SK-N-SH treated with all-trans-retinoic acid at 6 μM for 48 hours (cell line): ENCODE measurements around the gene LRRIQ1.

Experiments
- ATAC-seq: fragments of 200-7000 bp; cut with Tn5 transposase; 3 replicates; pipeline ENCODE4 v1.9.1; 2020; ENCODE audit warnings: mild to moderate bottlenecking, moderate library complexity
- ARNTL ChIP-seq: fragments of 450-650 bp; formaldehyde crosslinking; IDR thresholded peaks from 2 replicates; pipeline ENCODE4 v1.5.0; 2020; ENCODE audit warnings: low read depth, mild to moderate bottlenecking, moderate library complexity, borderline replicate concordance
- BACH2 ChIP-seq: fragments of 250-450 bp; sonication (Bioruptor Pico); IDR thresholded peaks from 2 replicates; pipeline ENCODE4 v1.9.0; 2021; ENCODE audit warnings: mild to moderate bottlenecking, borderline replicate concordance
- CSDC2 ChIP-seq: fragments of 250-450 bp; sonication (Bioruptor Pico); IDR thresholded peaks from 2 replicates; pipeline ENCODE4 v1.5.0; 2020; ENCODE audit warnings: mild to moderate bottlenecking, moderate library complexity
- ESRRG ChIP-seq: fragments of 250-450 bp; sonication (Bioruptor Pico); IDR thresholded peaks from 2 replicates; pipeline ENCODE4 v1.6.1; 2021; ENCODE audit warnings: mild to moderate bottlenecking
- ISL1 ChIP-seq: fragments of 250-450 bp; sonication (Bioruptor Pico); IDR thresholded peaks from 2 replicates; pipeline ENCODE4 v2.1.2; 2022; ENCODE audit warnings: mild to moderate bottlenecking, moderate library complexity
- OSR1 ChIP-seq: fragments of 250-450 bp; sonication (Bioruptor Pico); IDR thresholded peaks from 2 replicates; pipeline ENCODE4 v1.8.0; 2022; ENCODE audit warnings: moderate library complexity, mild to moderate bottlenecking, inconsistent platforms
- PPARA ChIP-seq: fragments of 250-450 bp; sonication (Bioruptor Pico); IDR thresholded peaks from 2 replicates; pipeline ENCODE4 v1.5.0; 2020; ENCODE audit warnings: mild to moderate bottlenecking, borderline replicate concordance
- RARB ChIP-seq: fragments of 250-450 bp; sonication (Bioruptor Pico); IDR thresholded peaks from 2 replicates; pipeline ENCODE4 v1.8.0; 2021; ENCODE audit warnings: mild to moderate bottlenecking, moderate library complexity
- SNAI2 ChIP-seq: fragments of 250-450 bp; sonication (Bioruptor Pico); IDR thresholded peaks from 2 replicates; pipeline ENCODE4 v1.5.0; 2020; ENCODE audit warnings: mild to moderate bottlenecking, moderate library complexity
- TCF4 ChIP-seq: fragments of 250-450 bp; sonication (Bioruptor Pico); IDR thresholded peaks from 2 replicates; pipeline ENCODE4 v1.8.0; 2021; ENCODE audit warnings: mild to moderate bottlenecking, moderate library complexity, borderline replicate concordance
- TOX ChIP-seq: fragments of 250-450 bp; sonication (Bioruptor Pico); IDR thresholded peaks from 2 replicates; pipeline ENCODE4 v1.8.0; 2021; ENCODE audit warnings: mild to moderate bottlenecking, moderate library complexity, borderline replicate concordance
- ZC3H10 ChIP-seq: fragments of 250-450 bp; sonication (Bioruptor Pico); IDR thresholded peaks from 2 replicates; pipeline ENCODE4 v1.5.1; 2021; ENCODE audit warnings: mild to moderate bottlenecking, moderate library complexity
- ZNF565 ChIP-seq: fragments of 450-650 bp; formaldehyde crosslinking; conservative IDR thresholded peaks from 2 replicates; pipeline ENCODE4 v1.5.0; 2020; ENCODE audit warnings: low read depth, mild to moderate bottlenecking, moderate library complexity
- ZNF70 ChIP-seq: fragments of 450-650 bp; formaldehyde crosslinking; IDR thresholded peaks from 2 replicates; pipeline ENCODE4 v1.5.0; 2020; ENCODE audit warnings: mild to moderate bottlenecking, moderate library complexity
- ZNF8 ChIP-seq: fragments of 450-650 bp; formaldehyde crosslinking; IDR thresholded peaks from 2 replicates; pipeline ENCODE4 v1.5.0; 2020; ENCODE audit warnings: mild to moderate bottlenecking, moderate library complexity
- TF ChIP-seq, protein P1 (sequence below): fragments of 250-450 bp; sonication (Bioruptor Pico); IDR thresholded peaks from 2 replicates; pipeline ENCODE4 v1.5.0; 2020; ENCODE audit warnings: mild to moderate bottlenecking, moderate library complexity
- TF ChIP-seq, protein P2 (sequence below): fragments of 250-450 bp; sonication (Bioruptor Pico); IDR thresholded peaks from 2 replicates; pipeline ENCODE4 v1.5.1; 2021; ENCODE audit warnings: mild to moderate bottlenecking, moderate library complexity
- TF ChIP-seq, protein P3 (sequence below): fragments of 250-450 bp; sonication (Bioruptor Pico); IDR thresholded peaks from 2 replicates; pipeline ENCODE4 v1.8.0; 2020; ENCODE audit warnings: mild to moderate bottlenecking, moderate library complexity, borderline replicate concordance
- TF ChIP-seq, protein P4 (sequence below): fragments of 250-450 bp; sonication (Bioruptor Pico); IDR thresholded peaks from 2 replicates; pipeline ENCODE4 v1.5.1; 2020; ENCODE audit warnings: low read depth, mild to moderate bottlenecking, moderate library complexity
- TF ChIP-seq, protein P5 (sequence below): fragments of 250-450 bp; sonication (Bioruptor Pico); IDR thresholded peaks from 2 replicates; pipeline ENCODE4 v1.8.0; 2021; ENCODE audit warnings: low read depth, mild to moderate bottlenecking, moderate library complexity, borderline replicate concordance

LRRIQ1 gene

DNA sequence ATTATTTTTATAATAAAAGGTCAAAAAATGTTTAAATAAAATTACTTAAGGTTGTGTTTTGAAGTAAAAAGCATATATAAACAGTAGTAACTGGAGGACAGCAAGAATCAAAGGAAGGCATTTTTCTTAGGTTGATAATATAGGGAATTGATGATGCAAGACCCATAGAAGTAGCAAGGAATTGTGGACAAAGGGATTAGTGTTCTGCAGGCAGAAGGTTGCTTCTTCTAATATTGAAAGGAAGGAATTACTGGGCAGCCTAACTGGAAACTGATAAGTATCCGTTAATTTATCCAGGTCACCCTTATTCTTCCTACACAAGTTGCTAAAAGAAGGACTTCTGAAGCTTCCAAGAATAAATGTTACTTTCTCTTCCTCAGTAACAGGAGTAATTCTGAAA, 189.3 kb downstream of the LRRIQ1 start (continued):
- TF ChIP-seq CSDC2 (CRISPR knock-in tag) (no peak), ZNF8 (CRISPR knock-in tag) (no peak), SNAI2 (CRISPR knock-in tag) (no peak), BACH2 (CRISPR knock-in tag) (no peak), ISL1 (CRISPR knock-in tag) (no peak), ZC3H10 (CRISPR knock-in tag) (no peak), PPARA (CRISPR knock-in tag) (no peak)
- TF ChIP-seq, protein P1, sequence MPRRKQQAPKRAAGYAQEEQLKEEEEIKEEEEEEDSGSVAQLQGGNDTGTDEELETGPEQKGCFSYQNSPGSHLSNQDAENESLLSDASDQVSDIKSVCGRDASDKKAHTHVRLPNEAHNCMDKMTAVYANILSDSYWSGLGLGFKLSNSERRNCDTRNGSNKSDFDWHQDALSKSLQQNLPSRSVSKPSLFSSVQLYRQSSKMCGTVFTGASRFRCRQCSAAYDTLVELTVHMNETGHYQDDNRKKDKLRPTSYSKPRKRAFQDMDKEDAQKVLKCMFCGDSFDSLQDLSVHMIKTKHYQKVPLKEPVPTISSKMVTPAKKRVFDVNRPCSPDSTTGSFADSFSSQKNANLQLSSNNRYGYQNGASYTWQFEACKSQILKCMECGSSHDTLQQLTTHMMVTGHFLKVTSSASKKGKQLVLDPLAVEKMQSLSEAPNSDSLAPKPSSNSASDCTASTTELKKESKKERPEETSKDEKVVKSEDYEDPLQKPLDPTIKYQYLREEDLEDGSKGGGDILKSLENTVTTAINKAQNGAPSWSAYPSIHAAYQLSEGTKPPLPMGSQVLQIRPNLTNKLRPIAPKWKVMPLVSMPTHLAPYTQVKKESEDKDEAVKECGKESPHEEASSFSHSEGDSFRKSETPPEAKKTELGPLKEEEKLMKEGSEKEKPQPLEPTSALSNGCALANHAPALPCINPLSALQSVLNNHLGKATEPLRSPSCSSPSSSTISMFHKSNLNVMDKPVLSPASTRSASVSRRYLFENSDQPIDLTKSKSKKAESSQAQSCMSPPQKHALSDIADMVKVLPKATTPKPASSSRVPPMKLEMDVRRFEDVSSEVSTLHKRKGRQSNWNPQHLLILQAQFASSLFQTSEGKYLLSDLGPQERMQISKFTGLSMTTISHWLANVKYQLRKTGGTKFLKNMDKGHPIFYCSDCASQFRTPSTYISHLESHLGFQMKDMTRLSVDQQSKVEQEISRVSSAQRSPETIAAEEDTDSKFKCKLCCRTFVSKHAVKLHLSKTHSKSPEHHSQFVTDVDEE: no peak
- TF ChIP-seq, protein P2, sequence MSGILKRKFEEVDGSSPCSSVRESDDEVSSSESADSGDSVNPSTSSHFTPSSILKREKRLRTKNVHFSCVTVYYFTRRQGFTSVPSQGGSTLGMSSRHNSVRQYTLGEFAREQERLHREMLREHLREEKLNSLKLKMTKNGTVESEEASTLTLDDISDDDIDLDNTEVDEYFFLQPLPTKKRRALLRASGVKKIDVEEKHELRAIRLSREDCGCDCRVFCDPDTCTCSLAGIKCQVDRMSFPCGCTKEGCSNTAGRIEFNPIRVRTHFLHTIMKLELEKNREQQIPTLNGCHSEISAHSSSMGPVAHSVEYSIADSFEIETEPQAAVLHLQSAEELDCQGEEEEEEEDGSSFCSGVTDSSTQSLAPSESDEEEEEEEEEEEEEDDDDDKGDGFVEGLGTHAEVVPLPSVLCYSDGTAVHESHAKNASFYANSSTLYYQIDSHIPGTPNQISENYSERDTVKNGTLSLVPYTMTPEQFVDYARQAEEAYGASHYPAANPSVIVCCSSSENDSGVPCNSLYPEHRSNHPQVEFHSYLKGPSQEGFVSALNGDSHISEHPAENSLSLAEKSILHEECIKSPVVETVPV: no peak

DNA sequence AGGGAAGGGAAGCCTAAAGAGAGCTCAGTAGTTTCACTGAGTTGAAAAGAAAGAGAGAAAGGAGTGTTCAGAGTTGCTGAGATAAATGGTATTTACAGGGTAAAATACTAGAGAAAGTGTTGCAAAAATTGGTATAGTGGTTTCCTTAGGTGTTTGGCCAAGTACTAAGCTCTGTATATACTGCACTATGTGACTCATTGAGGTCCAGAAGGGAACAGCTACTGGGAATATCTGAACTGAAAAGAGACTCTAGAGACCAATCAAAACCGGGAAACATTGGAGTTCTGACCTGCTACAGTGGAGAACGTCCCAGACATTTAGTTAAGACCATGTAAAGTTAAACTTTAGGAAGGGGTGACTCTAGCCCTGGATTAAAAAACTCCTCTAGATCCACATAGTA, 201.2 kb downstream of the LRRIQ1 start:
- TF ChIP-seq BACH2 (CRISPR knock-in tag) (no peak), ZC3H10 (CRISPR knock-in tag) (no peak), TCF4 (CRISPR knock-in tag) (no peak), ZNF565 (CRISPR knock-in tag) (no peak), OSR1 (CRISPR knock-in tag) (no peak), RARB (CRISPR knock-in tag) (no peak), PPARA (CRISPR knock-in tag) (no peak), ESRRG (CRISPR knock-in tag) (no peak), ISL1 (CRISPR knock-in tag) (no peak), ZNF70 (no peak), SNAI2 (CRISPR knock-in tag) (no peak), ARNTL (CRISPR knock-in tag) (no peak)
- TF ChIP-seq, protein P3, sequence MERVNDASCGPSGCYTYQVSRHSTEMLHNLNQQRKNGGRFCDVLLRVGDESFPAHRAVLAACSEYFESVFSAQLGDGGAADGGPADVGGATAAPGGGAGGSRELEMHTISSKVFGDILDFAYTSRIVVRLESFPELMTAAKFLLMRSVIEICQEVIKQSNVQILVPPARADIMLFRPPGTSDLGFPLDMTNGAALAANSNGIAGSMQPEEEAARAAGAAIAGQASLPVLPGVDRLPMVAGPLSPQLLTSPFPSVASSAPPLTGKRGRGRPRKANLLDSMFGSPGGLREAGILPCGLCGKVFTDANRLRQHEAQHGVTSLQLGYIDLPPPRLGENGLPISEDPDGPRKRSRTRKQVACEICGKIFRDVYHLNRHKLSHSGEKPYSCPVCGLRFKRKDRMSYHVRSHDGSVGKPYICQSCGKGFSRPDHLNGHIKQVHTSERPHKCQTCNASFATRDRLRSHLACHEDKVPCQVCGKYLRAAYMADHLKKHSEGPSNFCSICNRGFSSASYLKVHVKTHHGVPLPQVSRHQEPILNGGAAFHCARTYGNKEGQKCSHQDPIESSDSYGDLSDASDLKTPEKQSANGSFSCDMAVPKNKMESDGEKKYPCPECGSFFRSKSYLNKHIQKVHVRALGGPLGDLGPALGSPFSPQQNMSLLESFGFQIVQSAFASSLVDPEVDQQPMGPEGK: no peak
- TF ChIP-seq, protein P2: no peak
- TF ChIP-seq, all 23 proteins: peak for 0
- ATAC-seq: no peak

DNA sequence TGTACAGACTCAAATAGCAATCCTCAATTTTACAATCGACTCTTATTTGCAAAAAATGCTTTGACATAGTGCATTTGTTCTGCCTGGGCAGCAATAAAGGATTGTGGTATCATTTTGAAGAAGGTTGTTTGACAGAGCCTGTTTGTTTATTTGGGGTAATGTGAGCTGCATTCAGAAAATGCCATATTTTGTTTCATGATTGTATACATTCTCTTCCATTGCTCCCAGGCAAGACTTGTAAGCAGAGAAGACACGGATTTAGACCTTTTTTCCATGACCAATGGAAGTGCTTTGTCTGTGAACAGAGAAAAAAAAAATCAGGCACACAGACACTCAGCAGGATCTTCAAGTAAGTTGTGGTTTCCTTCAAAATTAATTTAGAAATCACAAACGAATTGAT, 208.4 kb downstream of the LRRIQ1 start:
- no peak for TF ChIP-seq SNAI2 (CRISPR knock-in tag)
- TF ChIP-seq, protein P4, sequence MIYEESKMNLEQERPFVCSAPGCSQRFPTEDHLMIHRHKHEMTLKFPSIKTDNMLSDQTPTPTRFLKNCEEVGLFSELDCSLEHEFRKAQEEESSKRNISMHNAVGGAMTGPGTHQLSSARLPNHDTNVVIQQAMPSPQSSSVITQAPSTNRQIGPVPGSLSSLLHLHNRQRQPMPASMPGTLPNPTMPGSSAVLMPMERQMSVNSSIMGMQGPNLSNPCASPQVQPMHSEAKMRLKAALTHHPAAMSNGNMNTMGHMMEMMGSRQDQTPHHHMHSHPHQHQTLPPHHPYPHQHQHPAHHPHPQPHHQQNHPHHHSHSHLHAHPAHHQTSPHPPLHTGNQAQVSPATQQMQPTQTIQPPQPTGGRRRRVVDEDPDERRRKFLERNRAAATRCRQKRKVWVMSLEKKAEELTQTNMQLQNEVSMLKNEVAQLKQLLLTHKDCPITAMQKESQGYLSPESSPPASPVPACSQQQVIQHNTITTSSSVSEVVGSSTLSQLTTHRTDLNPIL: no peak
- no peak for TF ChIP-seq ISL1 (CRISPR knock-in tag)
- TF ChIP-seq PPARA (CRISPR knock-in tag): no peak
- TF ChIP-seq, protein P5, sequence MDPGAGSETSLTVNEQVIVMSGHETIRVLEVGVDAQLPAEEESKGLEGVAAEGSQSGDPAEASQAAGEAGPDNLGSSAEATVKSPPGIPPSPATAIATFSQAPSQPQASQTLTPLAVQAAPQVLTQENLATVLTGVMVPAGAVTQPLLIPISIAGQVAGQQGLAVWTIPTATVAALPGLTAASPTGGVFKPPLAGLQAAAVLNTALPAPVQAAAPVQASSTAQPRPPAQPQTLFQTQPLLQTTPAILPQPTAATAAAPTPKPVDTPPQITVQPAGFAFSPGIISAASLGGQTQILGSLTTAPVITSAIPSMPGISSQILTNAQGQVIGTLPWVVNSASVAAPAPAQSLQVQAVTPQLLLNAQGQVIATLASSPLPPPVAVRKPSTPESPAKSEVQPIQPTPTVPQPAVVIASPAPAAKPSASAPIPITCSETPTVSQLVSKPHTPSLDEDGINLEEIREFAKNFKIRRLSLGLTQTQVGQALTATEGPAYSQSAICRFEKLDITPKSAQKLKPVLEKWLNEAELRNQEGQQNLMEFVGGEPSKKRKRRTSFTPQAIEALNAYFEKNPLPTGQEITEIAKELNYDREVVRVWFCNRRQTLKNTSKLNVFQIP (CRISPR knock-in tag): no peak
- no peak for TF ChIP-seq ZNF8 (CRISPR knock-in tag)
- TF ChIP-seq ZC3H10 (CRISPR knock-in tag): no peak
- TF ChIP-seq TOX (CRISPR knock-in tag): no peak
- no peak for TF ChIP-seq CSDC2 (CRISPR knock-in tag)
- TF ChIP-seq ARNTL (CRISPR knock-in tag): no peak
- TF ChIP-seq, protein P1: no peak
- TF ChIP-seq OSR1 (CRISPR knock-in tag): no peak
- no peak for TF ChIP-seq BACH2 (CRISPR knock-in tag)
- ATAC-seq: no peak
